ENCODE measurements around the gene ZNF677.
A peak's percentile ranks its signal among the peaks of the same experiment; 100 is the strongest.
"Not testable (repeated sequence)": the region's sequence is repeated elsewhere in the genome, so short reads cannot be mapped to it uniquely, and the experiment has no call there.

Gene ZNF677

GRCh38 chr19:53193535-53194222 is 61.0 kb downstream of the ZNF677 start:
- DNase-seq (ENCODE audit: low read depth): no peak

- peak; percentile 57 for DNase-seq (ENCODE audit: low read depth)
Measured at GRCh38 chr19:53192771-53193534, 61.7 kb downstream of the ZNF677 start, which contains the start of gene ZNF665. Gene ZNF665 (minus strand): TSS chr19:53193358. CDS start chr19:53182898, 10,460 bp downstream.

DNA sequence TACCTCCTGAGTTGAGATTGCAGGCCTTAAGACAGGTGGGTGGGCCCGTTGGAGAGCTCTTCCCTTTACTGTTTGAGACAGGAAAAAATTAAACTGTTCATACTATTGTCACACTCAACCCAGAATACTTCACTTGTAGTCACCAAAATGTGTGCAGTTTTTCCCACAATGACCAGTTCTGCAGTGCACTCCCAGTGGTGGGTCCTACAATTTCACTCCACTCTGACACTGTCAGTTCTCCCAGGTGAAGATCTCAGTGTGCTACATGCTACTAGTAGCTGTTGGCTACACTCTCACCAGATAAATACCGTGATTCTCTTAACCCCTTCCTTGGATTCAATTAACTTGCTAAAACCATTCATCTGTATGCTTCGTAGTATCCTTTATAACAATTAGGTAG is 64.4 kb downstream of the ZNF677 start:
- DNase-seq (ENCODE audit: low read depth): no peak

DNA sequence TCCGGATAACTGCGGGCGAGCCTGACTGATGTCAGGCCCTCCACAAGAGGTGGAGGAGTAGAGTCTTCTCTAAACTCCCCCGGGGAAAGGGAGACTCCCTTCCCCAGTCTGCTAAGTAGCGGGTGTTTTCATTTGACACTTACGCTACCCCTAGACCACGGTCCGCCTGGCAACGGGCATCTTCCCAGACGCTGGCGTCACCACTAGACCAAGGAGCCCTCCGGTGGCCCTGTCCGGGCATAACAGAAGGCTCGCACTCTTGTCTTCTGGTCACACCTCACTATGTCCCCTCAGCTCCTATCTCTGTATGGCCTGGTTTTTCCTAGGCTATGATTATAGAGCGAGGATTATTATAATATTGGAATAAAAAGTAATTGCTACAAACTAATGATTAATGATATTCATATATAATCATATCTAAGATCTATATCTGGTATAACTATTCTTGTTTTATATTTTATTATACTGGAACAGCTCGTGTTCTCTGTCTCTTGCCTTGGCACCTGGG is 64.9 kb downstream of the ZNF677 start:
- DNase-seq (ENCODE audit: low read depth): not testable (repeated sequence)
